Psoas muscle (tissue), 8 donors: ENCODE measurements around the gene TRPV5. TPM values are rescaled to one million over a fixed set of nuclear protein-coding genes. Genes with fewer than 3 reads are reported as not detected.

Source experiments
- ATAC-seq, 4 donors: fragments of 200-7000 bp; cut with Tn5 transposase; one replicate each; pipeline ENCODE4 v1.9.1; 2020; ENCODE audit warnings: moderate library complexity in 3 of 4, mild to moderate bottlenecking in 2 of 4
- DNase-seq, 2 donors: peaks; one replicate each; pipeline ENCODE4 v3.0.0-alpha.2; 2020
- H3K27ac ChIP-seq: fragments of 200-600 bp; one replicate; pipeline ENCODE4 v1.8.0; 2022
- H3K27me3 ChIP-seq, 3 donors: fragments of 200-600 bp in 1 of 3; one replicate each; pipeline versions ENCODE4 v1.6.1 to v1.8.0; 2013 to 2022; ENCODE audit warnings: low read length in 2 of 3, mild to moderate bottlenecking in 2 of 3, moderate library complexity in 1 of 3; ENCODE audit not compliant: insufficient read depth in 3 of 3
- H3K36me3 ChIP-seq, 2 donors: fragments of 200-600 bp in 1 of 2; one replicate each; pipeline versions ENCODE4 v1.6.1 to v1.8.0; 2013 to 2022; ENCODE audit warnings: low read depth in 1 of 2, mild to moderate bottlenecking in 1 of 2, moderate library complexity in 1 of 2; ENCODE audit not compliant: insufficient read depth in 1 of 2
- H3K4me1 ChIP-seq: fragments of 200-600 bp; one replicate; pipeline ENCODE4 v1.8.0; 2022
- H3K4me3 ChIP-seq: fragments of 200-600 bp; one replicate; pipeline ENCODE4 v1.8.0; 2022; ENCODE audit warnings: mild to moderate bottlenecking
- H3K9me3 ChIP-seq: fragments of 200-600 bp; one replicate; pipeline ENCODE4 v1.8.0; 2022
- CTCF ChIP-seq: fragments of 200-600 bp; IDR thresholded peaks from one replicate; pipeline ENCODE4 v1.8.0; 2022; ENCODE audit warnings: antibody characterized with exemption
- whole genome bisulfite sequencing, 3 donors: extraction: QIAGEN DNeasy Blood & Tissue Kit; methylation state at CpG; one replicate each; pipeline versions ENCODE4 v1.1.6 to v1.1.7; 2013; 5-methylcytosine and 5-hydroxymethylcytosine counted together
- intact Hi-C, 2 donors: fragments of 100-400 bp; cut with DNase I; formaldehyde crosslinking; loops; one replicate each; pipeline versions ENCODE4 v1.11.0 to v1.14.2; 2022
- polyA plus RNA-seq, 3 donors: library from polyadenylated mRNA; stranded (reverse); fragments of 200-250 nt; gene quantifications; one replicate each; pipeline ENCODE4 v1.2.3, GENCODE V29; 2013
- total RNA-seq, 4 donors: library from RNA; stranded (reverse); fragmentation: NEBNext Ultra II Directional in 2 of 4; extraction: Animal tissue kit (Norgen Biotek cat#: 25700) in 2 of 4; gene quantifications; one replicate each; pipeline versions ENCODE4 v1.2.1 to v1.2.4, GENCODE V29; 2021 to 2023
- donor health status: healthy with polysubstance abuse.
- donor health status: DM: no; HTN: no; CAD: no; lungs with moderate emphysema.
- donor health status: Bipolar disorder and iron deficiency.
- donor health status: healthy.
- donor health status: DM: yes; HTN: yes; CAD: no.
- donor health status: DM: no; HTN: no; CAD: no.
- donor health status: DM: no; HTN: no; CAD: no.
- donor health status: DM: yes; HTN: yes; CAD: no.

The TRPV5 gene
- total and polyA plus RNA-seq, 7 donors: 0.06 TPM; not detected in 6

GRCh38 chr7:142872106-142872675 is 61.4 kb downstream of the TRPV5 start:
- Histone ChIP-seq H3K9me3 (no peaks in the 10 kb centered on the region), H3K27me3 (no peaks in the 10 kb centered on the region), H3K27ac (no peak overlapping the region), H3K36me3 (no peaks in the 10 kb centered on the region), H3K4me1 (no peaks in the 10 kb centered on the region), H3K4me3 (no peak overlapping the region)
- 87 to 90% (median 88%) methylated on average over 15 of the region's 15 CpGs for WGBS, 3 donors
- intact Hi-C loops: no loop called here
- ATAC-seq: no peak
- TF ChIP-seq CTCF: no peak
- DNase-seq: no peak

GRCh38 chr7:142871260-142872105 is 62.1 kb downstream of the TRPV5 start:
- no peak for TF ChIP-seq CTCF
- no peaks in the 10 kb centered on the region for H3K4me1 ChIP-seq
- H3K27me3 ChIP-seq: no peaks in the 10 kb centered on the region
- WGBS, 3 donors: 79 to 81% (median 80%) methylated on average over 23 of the region's 23 CpGs
- no peak overlapping the region for H3K27ac ChIP-seq
- H3K36me3 ChIP-seq: no peaks in the 10 kb centered on the region
- ATAC-seq (no peak), DNase-seq (no peak)
- intact Hi-C loops: no loop called here
- no peak overlapping the region for H3K4me3 ChIP-seq
- H3K9me3 ChIP-seq: no peaks in the 10 kb centered on the region

- intact Hi-C loops: no loop called here
These were observed 62.8 kb downstream of the TRPV5 start for GRCh38 chr7:142870566-142871259.

GRCh38 chr7:142870147-142870559 is 63.4 kb downstream of the TRPV5 start:
- no peaks in the 10 kb centered on the region for H3K36me3 ChIP-seq
- no peaks in the 10 kb centered on the region for H3K9me3 ChIP-seq
- no peaks in the 10 kb centered on the region for H3K4me1 ChIP-seq
- no peak for TF ChIP-seq CTCF
- H3K27ac ChIP-seq: no peak overlapping the region
- WGBS, 3 donors: 58 to 76% (median 63%) methylated on average over 8 of the region's 8 CpGs
- no peaks in the 10 kb centered on the region for H3K27me3 ChIP-seq
- DNase-seq (peak in 1 of 2 donors; percentile 41), ATAC-seq (no peak)
- no peak overlapping the region for H3K4me3 ChIP-seq
- intact Hi-C loops: no loop called here

More at GRCh38 chr7:142870566-142871259, 62.8 kb downstream of the TRPV5 start:
- Histone ChIP-seq H3K4me1 (no peaks in the 10 kb centered on the region), H3K27me3 (no peaks in the 10 kb centered on the region), H3K4me3 (no peak overlapping the region), H3K27ac (no peak overlapping the region), H3K36me3 (no peaks in the 10 kb centered on the region), H3K9me3 (no peaks in the 10 kb centered on the region)
- DNase-seq (peak in 1 of 2 donors; percentile 43), ATAC-seq (no peak)
- no peak for TF ChIP-seq CTCF
- 74 to 81% (median 78%) methylated on average over 14 of the region's 14 CpGs for WGBS, 3 donors
